ENCODE data around the gene AKAP13. TPM values are rescaled to one million over a fixed set of nuclear protein-coding genes. Genes with fewer than 3 reads are reported as not detected.

AKAP13 gene
- polyA plus RNA-seq, 1 experiment: 15.5 TPM

DNA sequence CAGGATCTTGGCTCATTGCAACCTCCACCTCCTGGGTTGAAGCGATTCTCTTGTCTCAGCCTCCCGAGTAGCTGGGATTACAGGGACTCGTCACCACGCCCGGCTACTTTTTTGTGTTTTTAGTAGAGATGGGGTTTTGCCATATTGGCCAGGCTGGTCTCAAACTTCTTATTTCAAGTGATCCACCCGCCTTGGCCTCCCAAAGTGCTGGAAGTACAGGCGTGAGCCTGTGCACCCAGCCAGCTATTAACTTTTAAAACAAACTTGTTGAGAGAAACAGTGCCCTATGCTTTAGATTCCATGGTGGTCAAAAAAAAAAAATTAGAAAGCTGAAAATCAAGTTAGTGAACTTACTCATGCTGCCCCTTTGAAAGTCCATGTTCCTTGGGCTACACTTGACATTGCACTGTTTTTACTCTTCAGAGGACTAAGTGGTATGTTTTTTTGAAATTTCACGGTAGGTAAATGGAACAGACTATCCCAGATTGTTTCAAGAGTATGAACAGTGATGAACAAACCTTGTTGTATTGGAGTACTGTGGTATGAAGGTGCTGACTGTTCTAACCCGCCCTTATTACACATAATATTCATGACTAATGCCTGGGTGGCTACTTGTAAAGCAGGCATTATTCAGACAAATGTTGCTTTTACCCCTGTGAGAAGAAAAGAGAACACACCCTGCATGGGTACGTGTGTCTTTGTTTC lies 207.5 kb downstream of the AKAP13 start:
- TF ChIP-seq, protein P1, sequence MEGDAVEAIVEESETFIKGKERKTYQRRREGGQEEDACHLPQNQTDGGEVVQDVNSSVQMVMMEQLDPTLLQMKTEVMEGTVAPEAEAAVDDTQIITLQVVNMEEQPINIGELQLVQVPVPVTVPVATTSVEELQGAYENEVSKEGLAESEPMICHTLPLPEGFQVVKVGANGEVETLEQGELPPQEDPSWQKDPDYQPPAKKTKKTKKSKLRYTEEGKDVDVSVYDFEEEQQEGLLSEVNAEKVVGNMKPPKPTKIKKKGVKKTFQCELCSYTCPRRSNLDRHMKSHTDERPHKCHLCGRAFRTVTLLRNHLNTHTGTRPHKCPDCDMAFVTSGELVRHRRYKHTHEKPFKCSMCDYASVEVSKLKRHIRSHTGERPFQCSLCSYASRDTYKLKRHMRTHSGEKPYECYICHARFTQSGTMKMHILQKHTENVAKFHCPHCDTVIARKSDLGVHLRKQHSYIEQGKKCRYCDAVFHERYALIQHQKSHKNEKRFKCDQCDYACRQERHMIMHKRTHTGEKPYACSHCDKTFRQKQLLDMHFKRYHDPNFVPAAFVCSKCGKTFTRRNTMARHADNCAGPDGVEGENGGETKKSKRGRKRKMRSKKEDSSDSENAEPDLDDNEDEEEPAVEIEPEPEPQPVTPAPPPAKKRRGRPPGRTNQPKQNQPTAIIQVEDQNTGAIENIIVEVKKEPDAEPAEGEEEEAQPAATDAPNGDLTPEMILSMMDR (IDR thresholded peaks at IDR 0.05; ENCODE audit: low read depth, low read length): no peak
- Histone ChIP-seq H3K27ac (ENCODE audit: low read depth, low read length) (no peak overlapping the region), H3K4me3 (ENCODE audit: low read depth, low read length) (no peak overlapping the region), H3K27me3 (ENCODE audit: control insufficient read depth, insufficient read depth, low read length) (no peaks in the 10 kb centered on the region), H3K9me3 (ENCODE audit: control insufficient read depth, insufficient read depth, low read length) (no peaks in the 10 kb centered on the region)
- no peak for DNase-seq (ENCODE audit: low read depth, low spot score)
- ChIA-PET CTCF (interaction anchor here (0.6 kb wide), 1 partner anchor 125 kb away, joined by 3 read pairs; no protein-coding TSS in a partner anchor), POLR2A (no interaction called here)

DNA sequence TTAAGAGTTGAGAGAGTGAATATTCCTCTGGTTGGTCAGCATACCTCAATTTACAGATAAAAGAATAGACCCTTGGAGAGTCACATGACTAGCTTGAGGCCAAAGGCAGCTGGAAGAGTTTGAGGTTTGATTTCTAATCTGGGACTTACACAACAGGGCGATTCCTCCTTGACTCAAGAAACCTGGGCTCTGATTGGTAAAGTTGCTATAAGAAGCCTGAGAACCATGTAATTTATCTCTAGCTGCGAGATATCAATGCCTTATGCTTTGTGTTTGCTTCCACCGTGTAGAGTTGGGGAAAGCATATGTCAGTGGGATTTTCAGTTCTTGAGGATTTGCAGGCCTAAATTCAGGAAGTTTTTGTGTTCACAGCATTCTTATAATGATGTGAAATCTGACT lies 208.3 kb downstream of the AKAP13 start:
- DNase-seq (ENCODE audit: low read depth, low spot score): no peak
- ChIA-PET POLR2A (no interaction called here), CTCF (no interaction called here)
- no peak overlapping the region for H3K27ac ChIP-seq (ENCODE audit: low read depth, low read length)
- no peak overlapping the region for H3K4me3 ChIP-seq (ENCODE audit: low read depth, low read length)
- H3K9me3 ChIP-seq (ENCODE audit: control insufficient read depth, insufficient read depth, low read length): no peaks in the 10 kb centered on the region
- TF ChIP-seq, protein P1 (IDR thresholded peaks at IDR 0.05; ENCODE audit: low read depth, low read length): no peak
- H3K27me3 ChIP-seq (ENCODE audit: control insufficient read depth, insufficient read depth, low read length): no peaks in the 10 kb centered on the region

DNA sequence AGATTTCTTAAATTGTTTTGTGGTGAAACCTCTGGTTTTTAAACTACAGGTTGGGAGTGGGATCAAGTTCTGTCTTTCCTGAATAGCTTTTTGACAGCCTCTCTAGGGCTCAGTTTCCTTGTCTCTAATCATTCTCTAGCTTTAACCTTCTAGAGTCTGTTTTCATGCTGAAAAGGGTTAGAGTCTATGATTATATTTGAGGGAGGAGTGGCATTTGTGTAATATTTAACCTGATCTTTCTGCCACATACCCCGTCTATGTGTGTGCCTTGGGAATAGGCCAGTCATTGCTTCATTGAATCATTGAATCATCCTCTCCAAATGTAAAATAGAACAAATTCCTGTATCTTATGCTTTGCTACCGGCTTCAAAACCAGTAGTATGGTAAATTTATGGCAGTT lies 209.4 kb downstream of the AKAP13 start:
- DNase-seq (ENCODE audit: low read depth, low spot score): no peak
- ChIA-PET CTCF (no interaction called here), POLR2A (no interaction called here)

DNA sequence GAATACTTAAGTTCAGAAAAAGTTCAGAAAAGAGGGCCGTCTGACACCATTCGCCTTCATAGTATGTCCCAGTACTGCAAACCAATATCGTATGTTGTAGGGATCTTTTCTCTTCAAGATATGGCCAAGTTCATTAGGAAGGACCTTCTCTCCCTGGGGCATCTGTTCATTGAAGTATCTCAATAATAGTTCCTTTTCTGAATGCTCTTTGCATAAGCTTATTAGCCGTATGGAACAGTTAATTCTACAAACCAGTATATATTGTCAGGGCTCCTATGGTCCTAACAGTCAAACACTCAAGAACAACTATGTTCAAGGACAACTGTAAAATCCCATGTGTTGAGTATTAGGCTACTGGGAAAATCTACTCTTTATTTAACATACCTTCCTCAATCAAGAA lies 211.2 kb downstream of the AKAP13 start:
- H3K4me3 ChIP-seq (ENCODE audit: low read depth, low read length): no peak overlapping the region
- no peak overlapping the region for H3K27ac ChIP-seq (ENCODE audit: low read depth, low read length)
- ChIA-PET CTCF (interaction anchor here (0.7 to 1.9 kb wide), 4 partner anchors 9 to 86 kb away, joined by 5 to 8 read pairs (median 6); no protein-coding TSS in a partner anchor), POLR2A (no interaction called here)
- DNase-seq (ENCODE audit: low read depth, low spot score): no peak
- no peaks in the 10 kb centered on the region for H3K9me3 ChIP-seq (ENCODE audit: control insufficient read depth, insufficient read depth, low read length)
- TF ChIP-seq, protein P1 (IDR thresholded peaks at IDR 0.05; ENCODE audit: low read depth, low read length): no peak
- no peaks in the 10 kb centered on the region for H3K27me3 ChIP-seq (ENCODE audit: control insufficient read depth, insufficient read depth, low read length)

More for the DNA sequence above, 209.4 kb downstream of the AKAP13 start:
- TF ChIP-seq, protein P1 (IDR thresholded peaks at IDR 0.05; ENCODE audit: low read depth, low read length): no peak
- Histone ChIP-seq H3K27ac (ENCODE audit: low read depth, low read length) (no peak overlapping the region), H3K9me3 (ENCODE audit: control insufficient read depth, insufficient read depth, low read length) (no peaks in the 10 kb centered on the region), H3K4me3 (ENCODE audit: low read depth, low read length) (no peak overlapping the region), H3K27me3 (ENCODE audit: control insufficient read depth, insufficient read depth, low read length) (no peaks in the 10 kb centered on the region)

DNA sequence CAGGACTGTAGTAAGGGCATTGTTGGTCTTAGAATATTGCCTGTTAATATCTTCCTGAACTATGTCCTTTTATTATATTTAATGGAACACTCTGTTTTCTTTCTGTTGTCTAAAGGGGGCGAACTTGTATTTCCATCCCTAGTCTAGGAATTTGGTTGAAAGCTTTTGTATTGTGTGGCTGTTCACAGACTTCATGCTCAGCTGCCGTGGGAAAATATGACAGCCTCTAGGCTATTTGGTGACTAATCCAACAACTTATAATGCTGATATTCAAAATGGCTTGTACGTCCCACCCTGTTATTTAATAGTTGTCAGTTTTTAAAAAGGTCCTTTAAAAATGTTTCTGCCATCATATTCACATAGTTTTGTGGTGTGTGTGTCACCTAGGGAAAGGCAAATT lies 211.7 kb downstream of the AKAP13 start:
- no peaks in the 10 kb centered on the region for H3K9me3 ChIP-seq (ENCODE audit: control insufficient read depth, insufficient read depth, low read length)
- ChIA-PET POLR2A (no interaction called here), CTCF (interaction anchor here (0.7 to 1.9 kb wide), 5 partner anchors 9 to 106 kb away, joined by 4 to 8 read pairs (median 6); no protein-coding TSS in a partner anchor)
- H3K4me3 ChIP-seq (ENCODE audit: low read depth, low read length): no peak overlapping the region
- H3K27ac ChIP-seq (ENCODE audit: low read depth, low read length): no peak overlapping the region
- no peak for DNase-seq (ENCODE audit: low read depth, low spot score)
- TF ChIP-seq, protein P1 (IDR thresholded peaks at IDR 0.05; ENCODE audit: low read depth, low read length): peak; percentile 42
- no peaks in the 10 kb centered on the region for H3K27me3 ChIP-seq (ENCODE audit: control insufficient read depth, insufficient read depth, low read length)

All from AG04450 (cell line).